ENCODE results near the gene POLR2L. TPM values are rescaled to one million over a fixed set of nuclear protein-coding genes. Genes with fewer than 3 reads are reported as not detected.

Gene POLR2L
- 108 TPM for total RNA-seq

DNA sequence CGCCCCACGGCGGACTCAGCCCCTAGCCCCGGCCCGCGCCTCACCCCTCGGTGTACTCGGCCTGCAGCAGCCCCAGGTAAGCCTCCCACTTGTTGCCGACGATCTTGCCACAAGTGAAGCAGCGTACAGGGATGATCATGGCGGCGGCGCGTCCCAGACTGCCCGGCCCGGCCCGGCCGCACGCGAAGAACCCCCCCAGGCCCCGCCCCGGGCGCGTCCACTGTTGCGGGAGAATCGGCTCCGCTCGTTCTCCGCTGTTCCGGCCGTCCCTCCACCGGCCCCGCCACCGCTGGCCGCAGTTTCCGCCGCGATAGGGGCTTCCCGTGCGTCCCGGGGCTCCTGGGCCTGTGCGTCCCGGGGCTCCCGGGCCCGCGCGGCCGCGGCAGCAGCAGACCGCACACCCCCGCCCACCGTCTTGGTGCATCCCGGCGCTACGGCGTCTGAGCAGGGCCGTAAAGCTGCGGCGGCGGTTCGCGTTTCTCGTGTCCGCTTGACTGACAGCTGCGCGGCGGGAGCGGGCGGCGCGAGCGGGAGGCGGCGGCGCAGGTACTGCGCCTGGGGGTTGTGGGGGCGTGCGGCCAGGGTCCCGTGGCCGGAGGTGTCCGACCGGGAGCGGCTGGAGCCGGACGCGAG is at the start of gene POLR2L, which contains the start of gene TSPAN4:
TSS of gene POLR2L (minus strand) at position 160 of the 633 bp plus-strand sequence. CDS start at position 139, 21 bp downstream.
TSS of gene TSPAN4 (plus strand) at position 483 of the 633 bp plus-strand sequence. CDS start 7,453 bp downstream, outside the sequence.
- DNase-seq (ENCODE audit: low spot score) = peak; percentile 87

DNA sequence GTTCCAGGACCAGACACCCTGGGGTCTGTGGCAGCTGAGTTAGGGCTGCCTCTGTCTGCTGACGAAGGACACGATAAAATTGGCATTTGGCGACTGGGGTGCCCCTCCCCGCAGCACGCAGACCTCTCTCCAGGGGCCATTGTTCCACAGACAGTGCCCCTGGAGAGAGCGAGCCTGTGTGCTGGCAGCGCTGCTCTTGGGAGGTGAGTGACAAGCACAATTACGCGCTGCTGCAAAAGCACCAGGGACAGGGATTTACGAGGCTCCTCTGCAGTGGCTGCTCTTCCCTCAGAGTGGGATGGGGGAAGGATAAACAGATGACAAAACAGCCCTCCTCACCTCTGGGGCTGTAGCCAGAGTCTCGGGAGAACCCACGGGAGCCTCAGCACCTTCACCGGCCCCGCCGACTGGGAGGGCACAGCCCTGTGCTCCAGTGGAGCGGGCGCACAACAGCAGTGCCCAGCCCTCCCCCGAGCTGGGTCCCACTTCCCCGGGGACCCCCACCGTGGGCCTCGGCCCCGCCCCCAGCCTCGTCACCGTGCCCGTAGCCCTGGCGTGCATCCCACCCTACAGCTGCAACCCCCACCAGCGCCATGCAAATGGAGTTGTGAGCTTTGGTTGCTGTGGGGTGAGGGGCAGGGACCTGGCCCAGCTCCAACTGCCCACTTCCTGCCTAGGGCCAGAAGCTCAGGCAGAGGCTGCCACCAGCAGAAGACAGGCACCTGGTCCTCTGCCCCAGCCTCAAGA is 48.6 kb upstream of the POLR2L start:
- no peak for DNase-seq (ENCODE audit: low spot score)

DNA sequence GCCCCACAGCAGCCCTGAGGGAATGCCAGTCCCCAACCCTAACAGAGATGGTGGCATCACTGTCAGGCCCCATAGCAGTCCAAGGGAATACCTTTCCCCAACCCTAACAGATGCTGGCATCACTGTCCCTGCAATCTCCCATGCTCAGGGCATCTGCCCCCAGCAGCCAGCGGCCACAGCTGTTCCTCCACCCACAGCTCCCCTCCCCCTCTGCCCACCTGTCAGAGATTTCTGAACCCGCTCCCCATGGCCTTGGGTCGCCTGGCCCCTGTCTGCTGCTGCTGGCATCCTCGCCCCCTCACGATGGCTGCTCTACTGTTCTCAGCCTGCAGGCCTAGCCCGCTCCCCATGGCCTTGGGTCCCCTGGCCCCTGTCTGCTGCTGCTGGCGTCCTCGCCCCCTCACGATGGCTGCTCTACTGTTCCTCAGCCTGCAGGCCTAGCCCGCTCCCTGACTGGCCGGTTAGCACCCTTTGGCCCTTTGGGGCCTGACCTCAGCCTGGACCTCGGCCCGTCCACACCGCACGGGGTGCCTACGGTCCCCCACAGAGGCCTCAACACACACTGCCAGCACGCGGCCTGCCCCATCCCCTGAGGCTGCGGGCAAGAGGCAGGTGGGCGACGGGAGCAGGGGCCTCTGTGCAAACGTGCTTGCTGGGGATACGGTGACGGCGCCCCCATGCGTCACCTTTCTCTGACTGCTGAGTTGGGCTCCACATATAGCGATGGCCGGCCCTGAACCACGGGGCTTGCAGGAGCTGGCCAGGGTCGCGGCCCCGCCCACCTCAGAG is 47.6 kb upstream of the POLR2L start:
- DNase-seq (ENCODE audit: low spot score) = no peak

DNA sequence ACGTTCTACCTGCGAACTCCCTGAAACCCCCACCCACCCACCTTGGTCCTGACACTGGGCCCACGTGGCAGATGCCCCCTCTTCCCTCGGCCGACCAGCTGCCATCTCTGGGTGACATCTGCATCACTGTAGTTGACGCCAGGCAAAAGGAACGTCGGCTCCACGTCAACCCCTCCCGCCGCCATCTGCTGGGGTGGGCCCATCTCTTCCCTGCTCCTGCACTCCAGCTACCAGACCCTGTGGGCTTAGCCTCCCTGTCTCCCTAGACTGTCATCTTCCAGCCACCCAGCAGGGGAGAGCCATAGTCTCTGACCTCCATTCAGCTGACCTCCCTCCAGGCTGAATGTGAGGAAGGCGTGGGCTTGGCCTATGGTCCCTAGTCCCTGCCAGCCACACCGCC is 46.9 kb upstream of the POLR2L start:
- no peak for DNase-seq (ENCODE audit: low spot score)

DNA sequence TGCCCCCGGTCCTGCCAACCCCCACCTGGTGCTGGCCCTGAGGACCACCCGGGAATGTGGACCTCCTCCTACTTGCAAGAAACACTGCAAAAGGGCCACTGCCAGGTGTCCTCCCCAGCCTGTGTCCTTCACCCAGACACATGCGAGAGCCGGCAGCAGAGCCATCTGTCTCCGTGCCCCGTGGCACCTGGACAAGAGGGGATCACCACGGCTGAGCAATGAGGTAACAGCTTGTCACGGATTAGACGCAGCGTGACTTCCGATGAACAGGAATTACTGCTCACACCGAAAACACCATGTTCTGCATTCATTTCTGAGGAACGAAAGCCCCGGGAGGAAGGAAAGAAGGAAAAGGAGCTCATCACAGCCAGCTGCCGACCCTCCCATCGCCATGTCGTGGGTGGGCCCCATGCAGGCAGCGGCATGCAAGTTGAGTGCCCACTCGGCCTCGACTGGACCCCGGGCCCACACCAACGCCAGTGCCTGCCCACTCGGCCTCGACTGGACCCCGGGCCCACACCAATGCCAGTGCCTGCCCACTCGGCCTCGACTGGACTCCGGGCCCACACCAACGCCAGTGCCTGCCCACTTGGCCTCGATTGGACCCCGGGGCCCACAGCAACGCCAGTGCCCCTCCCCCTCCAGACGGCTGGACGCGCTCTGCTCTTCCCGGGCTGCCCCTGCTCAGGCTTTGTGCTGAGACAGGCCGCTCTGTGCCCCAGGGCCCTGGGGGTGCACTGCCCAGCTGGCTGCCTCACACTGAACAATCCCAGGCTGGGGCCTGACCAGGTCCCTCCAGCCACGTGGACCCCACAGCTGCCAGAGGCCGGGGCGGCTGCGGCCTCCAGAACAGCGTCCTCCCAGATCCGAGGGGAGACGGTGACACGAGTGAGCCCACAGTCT is 46.2 kb upstream of the POLR2L start:
- no peak for DNase-seq (ENCODE audit: low spot score)

DNA sequence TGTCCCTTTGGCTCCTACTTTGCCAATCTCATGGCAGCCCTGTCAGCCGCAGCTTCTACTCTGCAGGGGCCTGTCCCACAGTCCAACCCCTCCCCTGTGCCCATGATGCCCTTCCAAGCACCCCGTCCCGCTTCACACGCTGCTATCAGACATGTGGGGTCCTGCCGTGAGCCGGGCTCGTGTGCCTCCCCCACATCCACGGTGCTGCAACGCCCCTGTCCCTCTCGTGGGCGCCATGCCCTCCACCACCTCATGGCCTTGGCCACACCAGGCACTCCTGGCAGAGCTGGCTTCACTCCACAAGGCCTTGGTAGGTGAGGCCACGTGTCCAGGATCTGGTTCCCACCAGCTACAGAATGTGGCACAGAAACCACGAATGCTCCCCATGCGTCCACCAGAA is 45.3 kb upstream of the POLR2L start:
- DNase-seq (ENCODE audit: low spot score) = no peak

DNA sequence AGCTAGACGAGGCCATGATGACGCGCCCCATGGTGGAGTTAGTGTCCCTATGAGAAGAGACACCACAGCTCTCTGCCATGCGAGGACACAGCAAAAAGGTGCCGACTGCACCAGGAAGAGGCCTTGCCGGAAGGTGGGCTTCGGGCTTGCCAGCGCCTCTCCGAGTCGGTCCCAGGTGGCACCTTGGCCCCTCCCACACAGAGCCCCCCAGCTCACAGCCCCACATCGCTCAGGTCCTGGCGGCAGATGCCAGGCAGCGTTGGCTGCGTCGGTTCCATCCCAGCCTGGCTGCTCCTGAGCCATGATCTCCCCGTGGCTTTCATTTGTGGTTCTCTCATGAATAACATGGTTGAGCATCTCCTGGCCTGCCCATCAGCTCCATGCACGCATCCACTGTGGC is 44.2 kb upstream of the POLR2L start:
- DNase-seq (ENCODE audit: low spot score) = no peak

DNA sequence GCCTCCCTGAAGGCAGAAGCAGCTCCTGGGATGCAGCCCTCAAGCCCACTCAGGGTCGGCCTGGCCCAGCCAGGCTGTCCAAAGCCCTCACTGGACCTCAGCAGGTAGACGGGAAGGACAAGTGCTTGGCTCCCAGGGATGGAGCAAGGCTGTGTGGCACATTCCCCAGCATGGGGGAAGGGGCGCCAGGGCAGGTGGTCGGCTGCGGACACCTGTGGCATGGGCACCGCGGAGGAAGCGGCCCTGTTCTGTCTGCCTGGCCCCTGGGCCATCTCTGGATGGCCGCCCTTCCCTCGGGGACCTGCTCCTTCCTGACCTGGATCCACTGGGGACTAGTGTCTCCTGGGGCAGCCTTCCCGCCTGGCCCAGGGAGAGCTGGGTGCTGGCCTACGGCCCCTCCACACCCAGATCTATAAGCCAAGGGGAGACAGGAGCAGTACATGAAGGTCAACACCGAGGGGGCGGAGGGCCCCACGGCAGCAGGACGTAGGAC is 42.3 kb upstream of the POLR2L start:
- DNase-seq (ENCODE audit: low spot score) = no peak

DNA sequence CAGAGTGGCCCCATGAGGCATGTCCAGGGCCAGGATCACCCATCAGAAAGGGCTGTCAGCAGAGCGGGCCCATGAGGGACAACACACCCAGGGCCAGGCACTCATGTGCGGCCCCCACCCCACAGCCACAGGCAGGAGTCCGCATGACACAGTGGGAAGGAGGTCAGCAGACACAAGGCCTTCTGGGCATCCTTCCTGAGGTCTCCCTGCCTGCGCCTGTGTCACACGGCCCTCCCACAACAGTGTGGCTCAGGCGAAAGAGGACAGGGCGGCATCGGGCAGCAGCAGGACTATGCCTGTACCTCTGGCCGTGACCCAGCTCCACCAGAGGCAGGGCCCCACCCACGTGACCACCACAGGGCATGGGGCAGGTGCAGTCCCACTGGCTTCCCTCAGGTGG is 41.2 kb upstream of the POLR2L start:
- DNase-seq (ENCODE audit: low spot score) = no peak

DNA sequence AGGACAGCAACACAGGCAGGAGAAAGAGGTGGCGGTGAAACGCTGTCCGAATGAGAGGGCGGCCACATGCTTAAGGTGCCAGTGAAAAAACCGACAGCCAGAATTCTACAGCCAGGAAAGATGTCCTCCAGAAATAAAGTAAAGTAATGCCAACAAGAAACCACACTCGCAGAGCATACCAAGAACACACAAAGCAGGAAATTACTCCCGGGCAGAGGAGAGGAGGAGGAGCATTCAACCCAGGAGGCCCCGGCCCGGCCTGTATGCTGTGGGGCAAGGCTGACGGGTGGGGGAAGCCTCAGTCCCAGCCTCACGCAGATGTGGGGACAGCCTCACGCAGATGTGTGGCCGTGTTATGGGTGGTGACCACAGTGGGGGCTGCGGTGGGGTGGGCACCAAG is 40.3 kb upstream of the POLR2L start:
- DNase-seq (ENCODE audit: low spot score) = no peak

DNA sequence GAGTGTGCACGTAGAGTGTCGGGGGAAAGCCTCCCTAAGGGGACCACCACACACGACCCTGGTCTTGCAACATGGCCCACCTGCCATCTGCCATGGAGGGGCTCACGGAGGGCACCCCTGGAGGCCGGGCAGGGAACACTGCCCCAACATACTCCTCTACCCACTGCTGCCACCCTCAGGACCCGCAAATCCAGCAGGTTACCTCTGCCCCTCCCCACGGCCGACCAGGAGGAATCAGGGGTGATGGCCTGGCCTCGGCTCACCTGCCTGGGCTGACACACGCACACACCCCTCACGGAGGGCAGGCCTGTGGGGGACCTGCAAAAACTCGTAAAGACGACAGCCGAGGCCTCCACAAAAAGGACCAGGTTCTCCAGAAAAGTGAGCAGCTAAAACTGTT is 38.1 kb upstream of the POLR2L start:
- no peak for DNase-seq (ENCODE audit: low spot score)

DNA sequence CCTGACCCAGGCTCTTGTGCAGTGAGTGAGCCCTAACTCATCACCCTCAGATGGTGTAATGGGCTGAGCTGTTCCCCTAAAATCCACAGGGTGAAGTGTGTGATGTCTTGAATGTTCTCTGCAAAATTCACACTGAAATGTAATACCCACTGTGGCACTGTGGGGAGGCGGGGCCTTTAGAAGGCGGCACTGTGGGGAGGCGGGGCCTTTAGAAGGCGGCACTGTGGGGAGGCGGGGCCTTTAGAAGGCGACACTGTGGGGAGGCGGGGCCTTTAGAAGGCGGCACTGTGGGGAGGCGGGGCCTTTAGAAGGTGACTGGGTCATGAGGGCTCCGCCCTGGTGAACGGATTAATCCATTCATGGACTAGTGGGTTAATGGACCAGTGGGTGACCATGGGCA is 35.2 kb upstream of the POLR2L start:
- no peak for DNase-seq (ENCODE audit: low spot score)

DNA sequence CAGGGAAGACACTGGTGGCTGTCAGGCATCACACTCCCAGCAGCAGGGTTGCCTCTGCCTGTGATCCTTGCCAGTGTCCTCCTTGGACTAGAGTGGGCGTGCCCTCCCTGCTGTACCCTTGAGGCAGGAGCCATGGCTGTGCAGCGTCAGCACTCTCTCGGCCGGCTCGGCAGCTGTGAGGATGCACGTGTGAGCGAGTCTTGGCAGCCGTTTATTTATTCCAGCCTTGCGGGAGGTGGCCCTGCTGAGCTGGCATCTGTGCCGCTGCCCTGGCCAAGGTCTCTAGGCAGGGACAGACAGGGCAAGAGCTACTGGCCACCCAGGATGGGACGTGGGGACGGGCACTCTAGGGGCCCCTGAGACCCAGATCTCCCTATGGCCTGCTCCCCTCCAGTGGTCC is 34.2 kb upstream of the POLR2L start:
- DNase-seq (ENCODE audit: low spot score) = peak; percentile 25

DNA sequence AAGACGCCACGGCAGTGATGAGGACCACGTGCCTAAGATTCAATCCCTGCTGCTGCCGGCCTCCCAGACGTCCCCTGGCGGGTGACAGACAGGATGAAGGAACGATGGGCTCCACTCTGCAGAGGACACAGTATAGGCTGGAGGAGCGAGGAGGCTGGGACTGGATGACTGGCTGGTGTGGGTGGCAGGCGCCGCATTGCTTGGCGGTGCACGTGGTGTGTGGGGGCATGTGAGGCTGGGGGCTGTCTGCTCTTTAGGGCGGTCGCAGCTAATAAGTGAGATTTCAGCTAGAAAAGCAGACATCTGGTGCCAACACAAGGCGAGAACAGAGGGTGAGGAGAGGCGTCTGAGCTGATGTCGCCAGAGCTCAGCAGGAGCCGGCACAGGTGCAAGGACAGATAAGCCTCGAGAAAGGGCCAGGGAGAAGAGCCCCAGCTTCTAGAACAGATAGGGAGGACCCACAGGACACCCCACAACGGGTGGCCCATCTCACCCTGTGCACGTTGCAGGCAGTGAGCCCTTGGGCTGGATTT is 33.5 kb upstream of the POLR2L start:
- no peak for DNase-seq (ENCODE audit: low spot score)

DNA sequence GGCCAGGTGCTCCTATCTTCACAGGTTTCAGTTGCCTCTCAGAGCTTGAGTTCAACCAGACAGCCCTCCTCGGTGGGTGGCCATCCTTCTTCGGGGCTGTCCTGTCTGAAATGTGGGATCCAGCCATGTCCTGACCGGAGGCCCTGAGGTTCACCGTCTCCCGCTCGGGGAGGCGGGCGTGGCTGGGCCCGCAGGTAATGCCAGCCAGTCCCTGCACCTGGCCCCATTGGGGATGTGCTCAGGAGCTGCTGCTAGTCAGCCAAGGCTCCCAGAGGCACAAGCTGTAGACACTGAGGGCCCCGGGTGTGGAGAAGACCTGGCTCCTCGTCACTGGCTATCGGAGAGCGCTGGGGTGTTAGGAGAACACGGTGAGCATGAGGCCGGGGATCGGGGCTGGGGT is 32.9 kb upstream of the POLR2L start:
- no peak for DNase-seq (ENCODE audit: low spot score)

DNA sequence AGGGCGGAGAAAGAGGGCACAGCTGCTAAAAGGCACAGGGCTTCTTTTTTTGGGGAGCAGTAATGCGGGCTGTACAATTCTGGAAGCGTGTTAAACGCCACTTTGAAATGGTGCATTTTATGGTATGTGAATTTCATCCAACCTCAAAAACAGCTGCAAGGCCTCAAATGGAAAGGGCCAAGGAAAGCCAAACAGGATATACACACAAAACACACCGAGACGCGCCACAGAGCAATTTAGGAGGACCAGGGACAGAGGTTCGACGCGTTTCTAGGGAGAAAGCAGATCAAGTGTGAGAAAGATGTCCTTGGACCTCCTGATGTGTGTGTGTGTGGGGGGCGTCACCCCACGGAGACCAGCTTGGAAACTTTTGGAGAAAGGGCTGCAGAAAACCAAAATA is 31.4 kb upstream of the POLR2L start:
- no peak for DNase-seq (ENCODE audit: low spot score)

DNA sequence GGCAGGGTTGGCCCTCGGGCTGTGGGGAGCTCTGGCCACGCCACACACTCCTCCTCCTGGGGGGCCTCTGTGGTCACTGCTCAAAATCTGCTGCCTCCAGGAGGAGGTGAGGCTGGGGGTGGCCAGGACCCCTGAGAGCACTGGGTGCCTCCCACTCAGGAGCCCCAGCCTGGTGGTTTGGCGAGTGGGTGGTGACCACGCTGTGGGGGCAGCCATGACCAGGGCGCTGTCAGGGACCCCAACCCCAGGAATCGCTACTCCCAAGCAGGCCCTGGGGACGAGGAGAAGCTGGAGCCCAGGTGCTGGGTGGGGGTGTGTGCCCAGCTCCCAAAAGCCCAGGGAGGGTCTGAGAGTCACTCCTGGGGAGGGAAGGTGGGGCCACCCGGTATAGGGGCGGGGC is 30.5 kb upstream of the POLR2L start:
- DNase-seq (ENCODE audit: low spot score) = no peak

DNA sequence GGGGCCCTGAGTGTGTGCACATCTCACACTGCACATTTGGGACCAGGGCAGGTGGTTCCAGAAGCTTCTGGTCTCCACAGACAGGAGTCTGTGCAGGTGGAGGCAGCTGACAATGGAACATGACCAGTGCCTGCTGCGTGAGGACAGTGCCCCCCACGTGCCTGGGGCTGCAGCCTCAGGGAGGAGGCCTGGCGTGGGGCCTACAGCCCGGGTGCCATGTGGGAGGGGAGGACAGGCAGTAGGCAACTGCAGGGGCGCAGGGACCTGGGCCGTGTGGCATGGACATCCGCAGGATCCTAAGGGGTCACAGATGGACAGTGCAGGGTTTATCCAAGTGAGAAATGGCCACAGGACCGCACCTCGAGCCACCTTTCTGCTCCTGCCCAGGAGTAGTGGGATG is 29.1 kb upstream of the POLR2L start:
- DNase-seq (ENCODE audit: low spot score) = no peak

DNA sequence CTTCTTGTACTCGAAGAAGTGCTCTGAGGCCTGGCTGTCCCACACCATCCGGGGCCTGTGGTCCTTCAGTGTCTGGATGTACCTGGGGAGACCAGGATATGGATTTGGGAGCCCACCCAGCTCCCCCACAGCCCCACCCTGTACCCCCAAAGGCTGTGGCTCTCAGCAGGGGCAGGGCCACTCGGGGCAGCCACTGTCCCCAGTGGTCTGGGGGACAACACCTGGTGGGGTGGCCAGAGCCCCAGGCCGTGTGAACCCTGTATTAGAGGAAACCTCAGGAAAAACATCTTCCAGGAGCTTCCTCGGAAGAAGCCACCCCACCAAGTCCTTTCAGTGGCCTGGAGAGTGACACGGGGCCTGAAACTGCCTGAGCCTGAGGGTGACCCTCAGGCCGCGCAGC is 28.1 kb upstream of the POLR2L start:
- DNase-seq (ENCODE audit: low spot score) = no peak

DNA sequence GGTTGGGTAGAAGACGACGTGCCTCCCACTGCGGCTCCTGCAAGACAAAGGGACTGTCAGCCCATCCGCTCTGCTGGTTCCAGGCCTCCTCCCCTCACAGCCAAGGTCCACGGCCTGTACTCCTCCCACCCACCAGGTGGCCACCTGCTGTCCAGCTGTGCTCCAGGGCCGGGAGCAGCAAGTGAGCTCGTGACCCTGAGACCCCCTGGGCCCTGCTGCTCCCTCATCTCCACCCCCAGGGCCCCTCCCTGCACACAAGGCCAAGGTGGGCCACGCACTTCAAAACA is 27.7 kb upstream of the POLR2L start:
- no peak for DNase-seq (ENCODE audit: low spot score)

DNA sequence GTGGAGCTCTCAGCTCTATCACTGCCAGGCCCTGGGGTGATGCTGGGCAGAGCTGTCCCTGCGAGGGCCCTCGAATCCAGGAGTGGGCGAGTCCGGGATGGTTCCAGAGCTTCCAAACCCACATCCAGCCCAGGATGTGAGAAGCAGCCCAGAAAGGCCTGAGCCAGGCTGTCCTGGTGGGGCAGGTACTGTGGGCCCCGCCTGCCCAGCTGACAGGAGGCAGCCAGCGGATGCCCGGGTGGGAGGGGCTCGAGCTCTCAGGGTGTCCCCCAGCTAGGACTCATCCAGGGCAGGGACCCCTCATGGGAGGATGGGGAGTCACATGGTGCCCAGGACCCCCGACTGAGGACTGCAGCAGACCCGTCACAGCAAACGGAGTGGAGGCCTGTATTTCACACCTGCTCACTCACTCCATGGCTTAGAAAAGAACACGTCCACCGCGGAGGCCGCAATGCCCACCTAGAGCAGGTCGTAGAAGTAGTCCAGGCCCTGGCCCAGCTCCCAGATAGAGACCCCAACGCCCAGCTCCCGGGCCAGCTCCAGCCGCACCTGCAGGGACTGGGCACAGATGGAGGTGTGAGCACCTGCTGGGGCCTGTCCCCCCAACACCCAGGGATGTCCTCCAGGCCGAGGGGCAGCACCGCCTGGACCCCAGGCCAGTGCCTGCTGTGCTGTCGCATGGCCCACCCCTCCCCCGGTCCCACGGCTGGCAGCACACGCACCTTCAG is 27.2 kb upstream of the POLR2L start:
- no peak for DNase-seq (ENCODE audit: low spot score)
